Fibroblast of lung (primary cell): ENCODE measurements around the gene DCAF15. TPM values are rescaled to one million over a fixed set of nuclear protein-coding genes. Genes with fewer than 3 reads are reported as not detected.

Source experiments
- DNase-seq, 2 donors: peaks; one replicate each; pipeline versions ENCODE4 v3.0.0 to v3.0.0-alpha.2; 2010; ENCODE audit warnings: low read depth in 2 of 2
- H2AFZ ChIP-seq: 2 replicates; pipeline ENCODE4 v1.5.1; 2012; ENCODE audit warnings: low read length, control low read depth, inconsistent platforms
- H3K27ac ChIP-seq: 2 replicates; pipeline ENCODE4 v1.5.1; 2011; ENCODE audit warnings: low read length, control low read depth; ENCODE audit not compliant: insufficient read depth
- H3K27me3 ChIP-seq: 2 replicates; pipeline ENCODE4 v1.5.1; 2011; ENCODE audit warnings: mild to moderate bottlenecking, low read length; ENCODE audit not compliant: control insufficient read depth, insufficient read depth
- H3K36me3 ChIP-seq: 2 replicates; pipeline ENCODE4 v1.5.1; 2011; ENCODE audit warnings: low read length; ENCODE audit not compliant: control insufficient read depth, insufficient read depth
- H3K4me1 ChIP-seq: 2 replicates; pipeline ENCODE4 v1.5.1; 2011; ENCODE audit warnings: low read length; ENCODE audit not compliant: control insufficient read depth, insufficient read depth; ENCODE audit errors: extremely low read depth
- H3K4me2 ChIP-seq: 2 replicates; pipeline ENCODE4 v1.5.1; 2011; ENCODE audit warnings: low read length, control low read depth; ENCODE audit not compliant: insufficient read depth; ENCODE audit errors: extremely low read depth
- H3K4me3 ChIP-seq, 4 experiments: fragments of 200-600 bp in 1 of 4; sonication (generic) in 1 of 4; replicated peaks in 1 of 4; 2 replicates each; pipeline ENCODE4 v1.5.1; 2011 to 2016; ENCODE audit warnings: low read length in 4 of 4, low read depth in 3 of 4, mild to moderate bottlenecking in 3 of 4, control low read depth in 2 of 4, inconsistent platforms in 1 of 4, mixed read lengths in 1 of 4; ENCODE audit not compliant: insufficient read depth in 1 of 4; ENCODE audit errors: control extremely low read depth in 1 of 4
- H3K79me2 ChIP-seq: 2 replicates; pipeline ENCODE4 v1.5.1; 2012; ENCODE audit warnings: mild to moderate bottlenecking, low read length, inconsistent platforms; ENCODE audit not compliant: control insufficient read depth, insufficient read depth
- H3K9ac ChIP-seq: 2 replicates; pipeline ENCODE4 v1.5.1; 2011; ENCODE audit warnings: mild to moderate bottlenecking, low read length, control low read depth; ENCODE audit not compliant: insufficient read depth
- H3K9me3 ChIP-seq: 2 replicates; pipeline ENCODE4 v1.5.1; 2012; ENCODE audit warnings: low read depth, low read length; ENCODE audit not compliant: control insufficient read depth, insufficient read depth
- H4K20me1 ChIP-seq: 2 replicates; pipeline ENCODE4 v1.5.1; 2011; ENCODE audit warnings: low read length; ENCODE audit not compliant: control insufficient read depth, insufficient read depth; ENCODE audit errors: extremely low read depth
- EZH2 ChIP-seq: IDR thresholded peaks from 2 replicates; pipeline ENCODE4 v1.5.1; 2012; ENCODE audit warnings: low read length, control low read depth, mild to moderate bottlenecking; ENCODE audit errors: missing control alignments
- polyA plus RNA-seq, 2 donors: library from polyadenylated mRNA; depleted of rRNA in 1 of 2; stranded (reverse) in 1 of 2; unstranded in 1 of 2; fragments of >200 nt; gene quantifications; 2 replicates each; pipeline ENCODE4 v1.2.1, GENCODE V29; 2011 to 2012; ENCODE audit warnings: missing spikeins in 1 of 2
- total RNA-seq: library from RNA; depleted of rRNA; stranded (reverse); fragments of >200 nt; gene quantifications from 2 replicates; pipeline ENCODE4 v1.2.1, GENCODE V29; 2014
- TF ChIP-seq, protein P1 (sequence below), 2 donors: IDR thresholded peaks in 1 of 2; conservative IDR thresholded peaks in 1 of 2; 1 replicate in 1 of 2; 2 replicates in 1 of 2; pipeline ENCODE4 v1.5.1; 2011 to 2012; ENCODE audit warnings: low read length in 2 of 2, control low read depth in 1 of 2, inconsistent platforms in 1 of 2, low read depth in 1 of 2, mild to moderate bottlenecking in 1 of 2

Gene DCAF15
- total and polyA plus RNA-seq, 2 donors (not counting 1 experiment from before 2014, with no cell fraction given), result 6.3 to 9.5 TPM

DNA sequence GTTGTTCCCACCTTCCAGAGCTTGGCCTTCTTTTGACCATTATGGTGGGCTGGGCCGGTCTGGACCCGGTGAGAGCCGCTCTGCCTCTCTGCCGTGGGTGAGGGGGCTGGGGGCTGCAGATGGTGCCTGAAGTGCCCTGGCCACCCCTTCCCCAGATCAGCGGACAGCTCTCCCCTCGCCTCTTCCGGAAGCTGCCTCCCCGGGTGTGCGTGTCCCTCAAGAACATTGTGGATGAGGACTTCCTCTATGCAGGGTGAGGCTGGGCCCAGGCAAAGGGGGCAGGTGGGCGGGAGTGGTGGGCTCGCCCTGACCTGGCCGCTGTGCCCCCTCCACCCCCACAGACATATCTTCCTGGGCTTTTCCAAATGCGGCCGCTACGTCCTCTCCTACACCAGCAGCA lies 1.9 kb downstream of the DCAF15 start:
- peaks cover 6% of the 10 kb centered on the region for H3K4me1 ChIP-seq
- TF ChIP-seq, protein P1, sequence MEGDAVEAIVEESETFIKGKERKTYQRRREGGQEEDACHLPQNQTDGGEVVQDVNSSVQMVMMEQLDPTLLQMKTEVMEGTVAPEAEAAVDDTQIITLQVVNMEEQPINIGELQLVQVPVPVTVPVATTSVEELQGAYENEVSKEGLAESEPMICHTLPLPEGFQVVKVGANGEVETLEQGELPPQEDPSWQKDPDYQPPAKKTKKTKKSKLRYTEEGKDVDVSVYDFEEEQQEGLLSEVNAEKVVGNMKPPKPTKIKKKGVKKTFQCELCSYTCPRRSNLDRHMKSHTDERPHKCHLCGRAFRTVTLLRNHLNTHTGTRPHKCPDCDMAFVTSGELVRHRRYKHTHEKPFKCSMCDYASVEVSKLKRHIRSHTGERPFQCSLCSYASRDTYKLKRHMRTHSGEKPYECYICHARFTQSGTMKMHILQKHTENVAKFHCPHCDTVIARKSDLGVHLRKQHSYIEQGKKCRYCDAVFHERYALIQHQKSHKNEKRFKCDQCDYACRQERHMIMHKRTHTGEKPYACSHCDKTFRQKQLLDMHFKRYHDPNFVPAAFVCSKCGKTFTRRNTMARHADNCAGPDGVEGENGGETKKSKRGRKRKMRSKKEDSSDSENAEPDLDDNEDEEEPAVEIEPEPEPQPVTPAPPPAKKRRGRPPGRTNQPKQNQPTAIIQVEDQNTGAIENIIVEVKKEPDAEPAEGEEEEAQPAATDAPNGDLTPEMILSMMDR (conservative IDR thresholded peaks at IDR 0.05 in 1 of 2, IDR thresholded peaks at IDR 0.05 in 1 of 2; ENCODE audit: low read depth in 1 of 2, low read length in 2 of 2), result no peak
- TF ChIP-seq EZH2, result no peak
- no peak for DNase-seq
- peaks cover 18% of the 10 kb centered on the region for H3K79me2 ChIP-seq
- no peaks in the 10 kb centered on the region for H4K20me1 ChIP-seq
- no peaks in the 10 kb centered on the region for H3K27me3 ChIP-seq
- H3K4me3 ChIP-seq, result no peak overlapping the region
- H3K4me2 ChIP-seq, result no peak overlapping the region
- H3K36me3 ChIP-seq, result peaks cover 19% of the 10 kb centered on the region
- no peak overlapping the region for H3K27ac ChIP-seq
- H3K9me3 ChIP-seq, result no peaks in the 10 kb centered on the region
- H2AFZ ChIP-seq, result no peak overlapping the region
- no peak overlapping the region for H3K9ac ChIP-seq

DNA sequence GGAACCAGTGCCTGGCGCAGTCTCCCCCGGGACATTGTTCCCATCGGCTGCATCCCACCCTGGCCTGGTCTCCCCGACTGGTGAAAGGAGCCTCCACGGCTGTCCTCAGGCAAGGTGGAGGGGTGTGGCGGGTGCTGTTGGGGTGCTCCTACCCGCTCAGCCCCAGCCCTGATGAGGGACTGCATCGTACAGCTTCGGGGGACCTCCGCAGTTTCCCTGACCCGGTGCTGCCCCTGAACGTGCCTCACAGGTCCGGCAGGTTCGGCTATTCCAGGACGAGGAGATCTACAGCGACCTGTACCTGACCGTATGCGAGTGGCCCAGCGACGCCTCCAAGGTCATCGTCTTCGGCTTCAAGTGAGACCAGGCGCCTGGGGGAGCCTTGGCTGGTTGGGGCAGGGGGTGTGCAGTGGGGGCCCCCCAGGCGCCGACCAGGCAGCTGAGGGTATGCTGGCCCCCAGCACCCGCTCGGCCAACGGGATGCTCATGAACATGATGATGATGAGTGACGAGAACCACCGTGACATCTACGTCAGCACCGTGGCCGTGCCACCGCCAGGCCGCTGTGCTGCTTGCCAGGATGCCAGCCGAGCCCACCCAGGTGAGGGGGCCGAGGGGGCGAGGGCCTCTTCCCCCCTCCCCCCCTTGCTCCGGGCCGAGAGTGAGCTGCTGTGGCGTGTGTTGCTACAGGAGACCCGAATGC lies 3.5 kb downstream of the DCAF15 start:
- DNase-seq, result no peak
- peaks cover 18% of the 10 kb centered on the region for H3K79me2 ChIP-seq
- no peak overlapping the region for H3K27ac ChIP-seq
- no peak overlapping the region for H2AFZ ChIP-seq
- no peaks in the 10 kb centered on the region for H4K20me1 ChIP-seq
- peaks cover 33% of the 10 kb centered on the region for H3K36me3 ChIP-seq
- no peak overlapping the region for H3K9ac ChIP-seq
- H3K27me3 ChIP-seq, result no peaks in the 10 kb centered on the region
- H3K4me2 ChIP-seq, result no peak overlapping the region
- H3K4me1 ChIP-seq, result peaks cover 6% of the 10 kb centered on the region
- H3K9me3 ChIP-seq, result no peaks in the 10 kb centered on the region
- no peak overlapping the region for H3K4me3 ChIP-seq
- no peak for TF ChIP-seq EZH2
- TF ChIP-seq, protein P1 (conservative IDR thresholded peaks at IDR 0.05 in 1 of 2, IDR thresholded peaks at IDR 0.05 in 1 of 2; ENCODE audit: low read depth in 1 of 2, low read length in 2 of 2), result no peak

DNA sequence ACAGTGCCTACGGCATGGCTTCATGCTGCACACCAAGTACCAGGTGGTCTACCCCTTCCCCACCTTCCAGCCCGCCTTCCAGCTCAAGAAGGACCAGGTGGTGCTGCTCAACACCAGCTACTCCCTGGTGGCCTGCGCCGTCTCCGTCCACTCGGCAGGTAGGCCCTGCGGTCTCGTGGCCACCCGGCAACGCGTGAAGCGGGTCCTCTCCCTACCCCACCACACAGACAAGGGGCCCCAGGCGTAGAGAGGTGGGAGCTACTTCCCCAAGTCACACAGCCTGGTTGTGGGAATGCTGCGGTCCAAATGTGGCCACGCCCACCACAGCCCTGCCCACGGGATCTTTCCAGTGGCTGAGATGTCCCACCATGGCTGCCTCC lies 4.0 kb downstream of the DCAF15 start:
- Histone ChIP-seq H3K27ac (no peak overlapping the region), H3K4me3 (no peak overlapping the region), H3K9me3 (no peaks in the 10 kb centered on the region), H3K4me1 (peaks cover 6% of the 10 kb centered on the region), H3K36me3 (peaks cover 33% of the 10 kb centered on the region), H2AFZ (no peak overlapping the region), H3K4me2 (no peak overlapping the region), H4K20me1 (no peaks in the 10 kb centered on the region), H3K9ac (no peak overlapping the region), H3K27me3 (no peaks in the 10 kb centered on the region), H3K79me2 (peaks cover 18% of the 10 kb centered on the region)
- no peak for TF ChIP-seq EZH2
- TF ChIP-seq, protein P1 (conservative IDR thresholded peaks at IDR 0.05 in 1 of 2, IDR thresholded peaks at IDR 0.05 in 1 of 2; ENCODE audit: low read depth in 1 of 2, low read length in 2 of 2), result no peak
- DNase-seq, result no peak
